Spleen (tissue), 11 donors: ENCODE data around the gene LTC4S. TPM values are rescaled to one million over a fixed set of nuclear protein-coding genes. Genes with fewer than 3 reads are reported as not detected.
"Not testable (repeated sequence)": the region's sequence is repeated elsewhere in the genome, so short reads cannot be mapped to it uniquely, and the experiment has no call there.

ENCODE experiments used
- DNase-seq: peaks from one replicate; pipeline ENCODE4 v3.0.0-alpha.2; 2020
- H3K27ac ChIP-seq, 8 donors: fragments of 200-600 bp; sonication (generic) in 7 of 8; 1 replicate in 4 of 8; 2 replicates in 4 of 8; pipeline versions ENCODE4 v1.5.0 to v1.8.0; 2016 to 2021; ENCODE audit warnings: inconsistent platforms in 4 of 8, mild to moderate bottlenecking in 4 of 8, moderate library complexity in 1 of 8
- H3K27me3 ChIP-seq, 7 donors: fragments of 200-600 bp; sonication (generic) in 6 of 7; replicated peaks in 1 of 7; 1 replicate in 4 of 7; 2 replicates in 3 of 7; pipeline versions ENCODE4 v1.5.0 to v1.8.0; 2016 to 2021; ENCODE audit warnings: inconsistent platforms in 3 of 7, mild to moderate bottlenecking in 1 of 7
- H3K36me3 ChIP-seq, 6 donors: fragments of 200-600 bp; sonication (generic) in 5 of 6; 1 replicate in 4 of 6; 2 replicates in 2 of 6; pipeline versions ENCODE4 v1.5.0 to v1.8.0; 2016 to 2021; ENCODE audit warnings: inconsistent platforms in 2 of 6
- H3K4me1 ChIP-seq, 6 donors: fragments of 200-600 bp; sonication (generic) in 5 of 6; 1 replicate in 3 of 6; 2 replicates in 3 of 6; pipeline versions ENCODE4 v1.5.0 to v1.8.0; 2016 to 2021; ENCODE audit warnings: inconsistent platforms in 3 of 6
- H3K4me3 ChIP-seq, 8 donors: fragments of 200-600 bp; sonication (generic) in 7 of 8; 1 replicate in 4 of 8; 2 replicates in 4 of 8; pipeline versions ENCODE4 v1.5.0 to v1.8.0; 2016 to 2021; ENCODE audit warnings: inconsistent platforms in 4 of 8, mild to moderate bottlenecking in 4 of 8, moderate library complexity in 2 of 8
- H3K9me3 ChIP-seq, 8 donors: fragments of 200-600 bp; sonication (generic) in 7 of 8; 1 replicate in 4 of 8; 2 replicates in 4 of 8; pipeline versions ENCODE4 v1.5.0 to v1.8.0; 2016 to 2021; ENCODE audit warnings: inconsistent platforms in 4 of 8
- CTCF ChIP-seq, 11 experiments: fragments of 200-600 bp in 7 of 11; fragments of 450-650 bp in 4 of 11; sonication (generic) in 4 of 11; IDR thresholded peaks in 8 of 11; conservative IDR thresholded peaks in 3 of 11; 1 replicate in 7 of 11; 2 replicates in 4 of 11; pipeline versions ENCODE4 v1.4.0 to v1.8.0; 2016 to 2021; ENCODE audit warnings: antibody characterized with exemption in 11 of 11, inconsistent platforms in 4 of 11, mild to moderate bottlenecking in 1 of 11
- POLR2A ChIP-seq, 3 donors: fragments of 450-650 bp; IDR thresholded peaks; one replicate each; pipeline ENCODE4 v1.5.1; 2017; ENCODE audit warnings: antibody characterized with exemption in 3 of 3, mild to moderate bottlenecking in 1 of 3
- POLR2AphosphoS5 ChIP-seq, 3 donors: sonication (generic); formaldehyde crosslinking; IDR thresholded peaks; one replicate each; pipeline ENCODE4 v1.5.1; 2017; ENCODE audit warnings: antibody characterized with exemption in 3 of 3
- WGBS, 5 donors: extraction: QIAGEN DNeasy Blood & Tissue Kit in 3 of 5; methylation state at CpG; one replicate each; pipeline versions ENCODE4 v1.1.5 to v1.1.7; 2013 to 2018; 5-methylcytosine and 5-hydroxymethylcytosine counted together
- intact Hi-C: fragments of 100-400 bp; cut with DNase I; formaldehyde crosslinking; loops from one replicate; pipeline ENCODE4 v1.15.0; 2023; ENCODE audit warnings: low total_unique reads
- polyA plus RNA-seq, 3 donors: library from polyadenylated mRNA; stranded (reverse); fragments of 200-250 nt; gene quantifications; one replicate each; pipeline ENCODE4 v1.2.1, GENCODE V29; 2013
- total RNA-seq, 7 donors: library from RNA; depleted of rRNA in 3 of 7; stranded (reverse); fragments of >200 nt in 3 of 7; fragmentation: NEBNext Ultra II Directional in 4 of 7; extraction: Animal tissue kit (Norgen Biotek cat#: 25700) in 4 of 7; gene quantifications; one replicate each; pipeline versions ENCODE4 v1.1.0 to v1.2.1, GENCODE V29; 2016 to 2021
- donor health status: healthy with polysubstance abuse.
- donor health status: DM: no; HTN: no; CAD: no; lungs with moderate emphysema.
- donor health status: DM: no; HTN: no; CAD: no.
- donor health status: Bipolar disorder and iron deficiency.
- donor health status: healthy.
- donor health status: DM: no; HTN: no; CAD: no.
- donor health status: DM: yes; HTN: yes; CAD: no.

Gene LTC4S
- total and polyA plus RNA-seq, 10 donors, result 3.1 to 24.2 (median 9.0) TPM

- no peak for DNase-seq
- WGBS, 5 donors, result 94 to 97% (median 95%) methylated on average over 16 to 20 of the region's 20 CpGs
- Histone ChIP-seq H3K4me3 (no peak overlapping the region), H3K4me1 (peaks cover 10 to 44% (median 24%) of the 10 kb centered on the region in 6 donors), H3K27ac (no peak overlapping the region), H3K9me3 (no peaks in the 10 kb centered on the region), H3K36me3 (peaks cover 15 to 98% (median 89%) of the 10 kb centered on the region in 6 donors), H3K27me3 (no peaks in the 10 kb centered on the region)
- intact Hi-C loops, result no loop called here
- TF ChIP-seq POLR2AphosphoS5 (IDR thresholded peaks at IDR 0.05) (peak; percentile 43 to 77 (median 54)), POLR2A (IDR thresholded peaks at IDR 0.05) (no peak)
Measured at GRCh38 chr5:179832039-179832745, 38.4 kb downstream of the LTC4S start.

- 89 to 94% (median 93%) methylated on average over 23 of the region's 23 CpGs for WGBS, 5 donors
- DNase-seq, result no peak
Measured at GRCh38 chr5:179833056-179833708, 39.4 kb downstream of the LTC4S start.

GRCh38 chr5:179833709-179834070, 39.9 kb downstream of the LTC4S start:
- Histone ChIP-seq H3K36me3 (peaks cover 15 to 98% (median 90%) of the 10 kb centered on the region in 6 donors), H3K9me3 (no peaks in the 10 kb centered on the region), H3K4me1 (peaks cover 10 to 42% (median 19%) of the 10 kb centered on the region in 6 donors), H3K27me3 (no peaks in the 10 kb centered on the region), H3K4me3 (no peak overlapping the region), H3K27ac (no peak overlapping the region)
- intact Hi-C loops, result no loop called here
- DNase-seq, result no peak
- 94 to 100% (median 97%) methylated on average over 3 of the region's 3 CpGs for WGBS, 5 donors
- TF ChIP-seq POLR2A (IDR thresholded peaks at IDR 0.05) (no peak), CTCF (IDR thresholded peaks at IDR 0.05 in 8 of 11, conservative IDR thresholded peaks at IDR 0.05 in 3 of 11) (no peak), POLR2AphosphoS5 (IDR thresholded peaks at IDR 0.05) (no peak)

More at GRCh38 chr5:179833056-179833708, 39.4 kb downstream of the LTC4S start:
- no peaks in the 10 kb centered on the region for H3K9me3 ChIP-seq
- no peaks in the 10 kb centered on the region for H3K27me3 ChIP-seq
- peaks cover 10 to 44% (median 22%) of the 10 kb centered on the region in 6 donors for H3K4me1 ChIP-seq
- H3K27ac ChIP-seq, result no peak overlapping the region
- H3K4me3 ChIP-seq, result no peak overlapping the region
- intact Hi-C loops, result no loop called here
- TF ChIP-seq POLR2AphosphoS5 (IDR thresholded peaks at IDR 0.05) (peak; percentile 48 to 71 (median 68)), POLR2A (IDR thresholded peaks at IDR 0.05) (no peak)
- peaks cover 15 to 98% (median 90%) of the 10 kb centered on the region in 6 donors for H3K36me3 ChIP-seq

- no peak for DNase-seq
- Histone ChIP-seq H3K4me1 (peaks cover 10 to 39% (median 18%) of the 10 kb centered on the region in 6 donors), H3K4me3 (no peak overlapping the region), H3K36me3 (peaks cover 13 to 98% (median 88%) of the 10 kb centered on the region in 6 donors), H3K9me3 (no peaks in the 10 kb centered on the region), H3K27ac (no peak overlapping the region), H3K27me3 (no peaks in the 10 kb centered on the region)
- TF ChIP-seq POLR2A (IDR thresholded peaks at IDR 0.05), result no peak
- TF ChIP-seq POLR2AphosphoS5 (IDR thresholded peaks at IDR 0.05), result peak in 1 of 3 donors; percentile 22
- 86 to 90% (median 90%) methylated on average over 7 to 8 of the region's 8 CpGs for WGBS, 5 donors
- intact Hi-C loops, result no loop called here
Measured at GRCh38 chr5:179834120-179834519, 40.3 kb downstream of the LTC4S start.

GRCh38 chr5:179834871-179835270, 41.1 kb downstream of the LTC4S start:
- Histone ChIP-seq H3K36me3 (peaks cover 12 to 98% (median 84%) of the 10 kb centered on the region in 6 donors), H3K4me1 (peaks cover 10 to 36% (median 21%) of the 10 kb centered on the region in 6 donors)
- DNase-seq, H3K4me3 ChIP-seq, H3K27ac ChIP-seq, intact Hi-C loops, H3K27me3 ChIP-seq, H3K9me3 ChIP-seq: not testable (repeated sequence)
- 94 to 100% (median 94%) methylated on average over 2 to 27 of the region's 28 CpGs for WGBS, 5 donors
